K562 (cell line): ENCODE data around the gene CBFA2T2. TPM values are rescaled to one million over a fixed set of nuclear protein-coding genes. Genes with fewer than 3 reads are reported as not detected.

Experiments
- CHCHD3 ChIP-seq: fragments of 250-450 bp; sonication (Bioruptor Pico); IDR thresholded peaks from 2 replicates; pipeline ENCODE4 v2.1.2; 2022; ENCODE audit warnings: mild to moderate bottlenecking
- CUX1 ChIP-seq: fragments of 200-800 bp; sonication (Bioruptor generic); IDR thresholded peaks from 2 replicates; pipeline ENCODE4 v1.6.1; 2016; ENCODE audit warnings: missing genetic modification characterization, missing compliant biosample characterization
- EGR1 ChIP-seq: fragments of 450-650 bp; conservative IDR thresholded peaks from 2 replicates; pipeline ENCODE4 v1.6.1; 2017; ENCODE audit warnings: mild to moderate bottlenecking
- GABPA ChIP-seq: fragments of 200-800 bp; sonication (Bioruptor generic); conservative IDR thresholded peaks from 2 replicates; pipeline ENCODE4 v1.6.1; 2016; ENCODE audit warnings: low read depth, missing genetic modification characterization, missing compliant biosample characterization
- JUN ChIP-seq, 2 experiments: sonication (generic) in 1 of 2; formaldehyde crosslinking in 1 of 2; IDR thresholded peaks; 2 replicates each; pipeline versions ENCODE4 v1.6.1 to v1.8.0; 2012 to 2022; ENCODE audit warnings: borderline replicate concordance in 2 of 2, mild to moderate bottlenecking in 2 of 2, improper control_type of control experiment in 1 of 2, low read depth in 1 of 2, low read length in 1 of 2, missing genetic modification reagents in 1 of 2
- KDM4B ChIP-seq, 2 experiments: fragments of 450-650 bp in 1 of 2; sonication (generic) in 1 of 2; IDR thresholded peaks; 2 replicates each; pipeline ENCODE4 v1.6.1; 2016 to 2017; ENCODE audit warnings: borderline replicate concordance in 2 of 2, antibody characterized with exemption in 1 of 2, low read depth in 1 of 2, mild to moderate bottlenecking in 1 of 2
- KLF10 ChIP-seq: fragments of 250-450 bp; sonication (Bioruptor Pico); IDR thresholded peaks from 2 replicates; pipeline ENCODE4 v1.6.1; 2021; ENCODE audit warnings: matching md5 sums
- L3MBTL2 ChIP-seq: fragments of 450-650 bp; IDR thresholded peaks from 2 replicates; pipeline ENCODE4 v1.6.1; 2016; ENCODE audit warnings: mild to moderate bottlenecking, moderate library complexity
- RBBP5 ChIP-seq: fragments of 200-600 bp; sonication (generic); IDR thresholded peaks from 2 replicates; pipeline ENCODE4 v1.6.1; 2012; ENCODE audit warnings: borderline replicate concordance, mild to moderate bottlenecking, low read length, control low read depth, inconsistent platforms; ENCODE audit not compliant: insufficient read depth, poor library complexity, severe bottlenecking
- RUNX1 ChIP-seq: sonication (generic); IDR thresholded peaks from 2 replicates; pipeline ENCODE4 v1.6.1; 2016; ENCODE audit warnings: antibody characterized with exemption, low read depth
- SAFB ChIP-seq: fragments of 200-400 bp; formaldehyde crosslinking; IDR thresholded peaks from 2 replicates; pipeline ENCODE4 v1.6.1; 2017; ENCODE audit warnings: low read depth, low read length, borderline replicate concordance
- SAFB2 ChIP-seq: fragments of 200-400 bp; formaldehyde crosslinking; IDR thresholded peaks from 2 replicates; pipeline ENCODE4 v1.6.1; 2018; ENCODE audit warnings: borderline replicate concordance, low read length, low read depth, moderate library complexity; ENCODE audit not compliant: severe bottlenecking
- SIN3A ChIP-seq, 2 experiments: fragments of 150-350 bp in 1 of 2; IDR thresholded peaks; 2 replicates each; pipeline ENCODE4 v1.6.1; 2011 to 2016; ENCODE audit warnings: borderline replicate concordance in 2 of 2, low read depth in 2 of 2, low read length in 2 of 2, mild to moderate bottlenecking in 2 of 2, moderate library complexity in 2 of 2; ENCODE audit not compliant: control insufficient read depth in 1 of 2
- SMAD1 ChIP-seq: fragments of 150-350 bp; IDR thresholded peaks from 2 replicates; pipeline ENCODE4 v1.6.1; 2014; ENCODE audit warnings: low read length, low read depth; ENCODE audit not compliant: partially characterized antibody
- polyA plus RNA-seq, 8 experiments: library from polyadenylated mRNA; depleted of rRNA in 4 of 8; stranded (reverse) in 5 of 8; unstranded in 3 of 8; fragments of >200 nt; fragmentation: Nextera tagmentation in 2 of 8; fragmentation: Illumina TruSeq in 1 of 8; extraction: Ambion mirVana in 2 of 8; extraction: Trizol in 1 of 8; gene quantifications; 2 replicates each; pipeline versions ENCODE4 v1.2.1 to v1.2.3, GENCODE V29; 2011 to 2014; ENCODE audit warnings: inconsistent platforms in 1 of 8, missing spikeins in 1 of 8
- total RNA-seq, 7 experiments: library from RNA; depleted of rRNA in 6 of 7; stranded (reverse); fragments of >200 nt in 6 of 7; fragmentation: Illumina TruSeq in 2 of 7; extraction: Trizol in 2 of 7; gene quantifications; 2 replicates each; pipeline versions ENCODE4 v1.2.1 to v1.2.3, GENCODE V29; 2011 to 2021; ENCODE audit warnings: low replicate concordance in 1 of 7
- TF ChIP-seq, protein P1 (sequence below): sonication (generic); formaldehyde crosslinking; IDR thresholded peaks from 2 replicates; pipeline ENCODE4 v1.8.0; 2022; ENCODE audit warnings: mild to moderate bottlenecking, missing genetic modification reagents, borderline replicate concordance

Gene CBFA2T2
- total and polyA plus RNA-seq, 9 of the 15 experiments (the other 6 are each of a cell fraction or from before 2014, with no cell fraction given): 0.27 to 9.6 (median 5.8) TPM

- no peak for TF ChIP-seq KDM4B (IDR thresholded peaks at IDR 0.05; ENCODE audit: borderline replicate concordance in 2 of 2, low read depth in 1 of 2)
- peak in 1 of 2 experiments; percentile 40; a peak in 1 of 4 replicates for TF ChIP-seq SIN3A (IDR thresholded peaks at IDR 0.05; ENCODE audit: borderline replicate concordance in 2 of 2, control insufficient read depth in 1 of 2, low read depth in 2 of 2, low read length in 2 of 2)
- 0 out of 2 replicates have a peak, but pooled peaks have one; percentile 12 for TF ChIP-seq JUN (IDR thresholded peaks at IDR 0.05; ENCODE audit: borderline replicate concordance, low read depth, low read length)
- no peak for TF ChIP-seq JUN (CRISPR knock-in tag; IDR thresholded peaks at IDR 0.05; ENCODE audit: borderline replicate concordance)
- TF ChIP-seq CUX1 (CRISPR knock-in tag): no peak
- no peak for TF ChIP-seq SAFB2
- TF ChIP-seq GABPA (tag): 0 out of 2 replicates have a peak, but pooled peaks have one; percentile 24
- TF ChIP-seq RUNX1: no peak
- peak; percentile 36; the same call in 1 of the 2 replicates for TF ChIP-seq EGR1
- TF ChIP-seq SMAD1: peak; percentile 28
- TF ChIP-seq KLF10 (CRISPR knock-in tag): no peak
- TF ChIP-seq, protein P1, sequence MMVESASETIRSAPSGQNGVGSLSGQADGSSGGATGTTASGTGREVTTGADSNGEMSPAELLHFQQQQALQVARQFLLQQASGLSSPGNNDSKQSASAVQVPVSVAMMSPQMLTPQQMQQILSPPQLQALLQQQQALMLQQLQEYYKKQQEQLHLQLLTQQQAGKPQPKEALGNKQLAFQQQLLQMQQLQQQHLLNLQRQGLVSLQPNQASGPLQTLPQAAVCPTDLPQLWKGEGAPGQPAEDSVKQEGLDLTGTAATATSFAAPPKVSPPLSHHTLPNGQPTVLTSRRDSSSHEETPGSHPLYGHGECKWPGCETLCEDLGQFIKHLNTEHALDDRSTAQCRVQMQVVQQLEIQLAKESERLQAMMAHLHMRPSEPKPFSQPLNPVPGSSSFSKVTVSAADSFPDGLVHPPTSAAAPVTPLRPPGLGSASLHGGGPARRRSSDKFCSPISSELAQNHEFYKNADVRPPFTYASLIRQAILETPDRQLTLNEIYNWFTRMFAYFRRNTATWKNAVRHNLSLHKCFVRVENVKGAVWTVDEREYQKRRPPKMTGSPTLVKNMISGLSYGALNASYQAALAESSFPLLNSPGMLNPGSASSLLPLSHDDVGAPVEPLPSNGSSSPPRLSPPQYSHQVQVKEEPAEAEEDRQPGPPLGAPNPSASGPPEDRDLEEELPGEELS (CRISPR knock-in tag): no peak
- TF ChIP-seq CHCHD3: no peak
- peak; percentile 49 for TF ChIP-seq RBBP5
- peak; percentile 92 for TF ChIP-seq L3MBTL2
- TF ChIP-seq SAFB: no peak
Measured at GRCh38 chr20:33686100-33686983, 196.4 kb downstream of the CBFA2T2 start, which contains the start of gene E2F1 (continued).
